Hematopoietic multipotent progenitor cell treated with erythropoietin and hydrocortisone succinate and interleukin-3 and kit ligand, for 17 days (in vitro differentiated cells): ENCODE results near the gene OLFM1.

Experiments
- DNase-seq: peaks from one replicate; pipeline ENCODE4 v3.0.0-alpha.2; 2015; ENCODE audit warnings: low spot score

The OLFM1 gene

GRCh38 chr9:135076876-135077430 lies 10.5 kb upstream of the OLFM1 start:
- no peak for DNase-seq

- no peak for DNase-seq
Observed at GRCh38 chr9:135077497-135078200, 9.8 kb upstream of the OLFM1 start.

GRCh38 chr9:135078361-135078821 lies 9.1 kb upstream of the OLFM1 start:
- no peak for DNase-seq

- no peak for DNase-seq
Observed at GRCh38 chr9:135079018-135079417, 8.4 kb upstream of the OLFM1 start.

GRCh38 chr9:135079676-135080075 lies 7.8 kb upstream of the OLFM1 start:
- DNase-seq, result no peak

GRCh38 chr9:135080286-135081263 lies 6.9 kb upstream of the OLFM1 start:
- DNase-seq, result no peak

- no peak for DNase-seq
Observed at GRCh38 chr9:135081264-135081660, 6.2 kb upstream of the OLFM1 start.

GRCh38 chr9:135081731-135082130 lies 5.7 kb upstream of the OLFM1 start:
- DNase-seq, result no peak

- DNase-seq, result no peak
Observed at GRCh38 chr9:135082536-135082935, 4.9 kb upstream of the OLFM1 start.

GRCh38 chr9:135083241-135083810 lies 4.1 kb upstream of the OLFM1 start:
- DNase-seq, result no peak

GRCh38 chr9:135083831-135084230 lies 3.6 kb upstream of the OLFM1 start:
- no peak for DNase-seq

- no peak for DNase-seq
Observed at GRCh38 chr9:135084262-135084661, 3.2 kb upstream of the OLFM1 start.

- DNase-seq, result no peak
Observed at GRCh38 chr9:135084881-135085760, 2.3 kb upstream of the OLFM1 start.

GRCh38 chr9:135085830-135086546 lies 1.5 kb upstream of the OLFM1 start:
- no peak for DNase-seq

GRCh38 chr9:135086597-135087488 lies 625 bp upstream of the OLFM1 start:
- DNase-seq, result no peak

- DNase-seq, result no peak
Observed at GRCh38 chr9:135087899-135088347, 455 bp downstream of the OLFM1 start.

- no peak for DNase-seq
Observed at GRCh38 chr9:135088348-135088978, 995 bp downstream of the OLFM1 start.

- no peak for DNase-seq
Observed at GRCh38 chr9:135088979-135089847, 1.7 kb downstream of the OLFM1 start.
